ENCODE results near the gene DNAH7. TPM values are rescaled to one million over a fixed set of nuclear protein-coding genes. Genes with fewer than 3 reads are reported as not detected.

The DNAH7 gene
- total and polyA plus RNA-seq, 2 of the 4 experiments (the other 2 are of a cell fraction), result 0.22 to 0.36 TPM

DNA sequence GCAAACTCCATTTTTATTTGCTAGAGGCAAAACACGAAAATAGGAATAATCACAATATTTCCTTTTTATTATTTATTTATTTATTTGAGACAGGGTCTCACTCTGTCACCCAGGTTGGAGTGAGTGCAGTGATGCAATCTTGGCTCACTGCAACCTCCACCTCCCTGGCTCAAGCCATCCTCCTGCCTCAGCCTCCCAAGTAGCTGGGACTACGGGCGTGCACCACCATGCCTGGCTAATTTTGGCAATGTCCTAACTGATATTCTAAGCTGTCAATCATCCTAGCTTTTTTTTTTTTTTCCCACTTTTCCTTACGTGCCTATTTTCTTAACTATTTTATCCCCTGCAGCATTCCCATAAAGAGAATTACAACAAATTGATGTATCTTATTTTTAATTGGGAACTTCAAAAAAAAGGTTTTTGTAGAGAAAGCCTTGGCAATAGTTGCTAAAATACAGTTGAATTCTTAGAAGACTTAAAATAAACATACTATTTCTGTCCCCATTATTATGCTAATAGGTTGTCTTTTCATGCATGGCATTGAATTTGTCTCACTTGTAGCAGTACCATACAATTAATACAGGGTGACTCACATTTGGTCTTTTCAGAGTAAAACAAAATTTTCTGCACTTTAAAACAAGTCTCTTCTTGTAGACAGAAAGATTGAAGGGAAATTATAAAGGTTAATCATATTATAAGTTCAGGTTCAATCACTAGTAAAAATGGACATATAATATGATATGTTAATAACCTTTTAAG is 258.1 kb downstream of the DNAH7 start:
- H3K4ac ChIP-seq (ENCODE audit: low read depth, low read length), result no peak overlapping the region
- H2AFZ ChIP-seq (replicated peaks; ENCODE audit: low read length, poor library complexity), result no peak overlapping the region
- dilution Hi-C loops (cut with HindIII; ENCODE audit: low sequenced_read_pairs, unreplicated experiment), result no loop called here
- no peak overlapping the region for H3K56ac ChIP-seq (ENCODE audit: extremely low read depth, insufficient read depth, low read length)
- H3K4me2 ChIP-seq (ENCODE audit: low read depth, low read length), result no peak overlapping the region
- H2BK15ac ChIP-seq (ENCODE audit: low read depth, low read length), result no peak overlapping the region
- H3K27ac ChIP-seq (ENCODE audit: insufficient read depth, low read length), result no peak overlapping the region
- H3K36me3 ChIP-seq (ENCODE audit: control insufficient read depth, insufficient read depth, low read length), result no peaks in the 10 kb centered on the region
- no peak overlapping the region for H4K5ac ChIP-seq (ENCODE audit: low read depth, low read length)
- no peak overlapping the region for H3K4me3 ChIP-seq (ENCODE audit: insufficient read depth, low read depth, low read length)
- H2BK20ac ChIP-seq (ENCODE audit: low read depth, low read length), result no peak overlapping the region
- H3K27me3 ChIP-seq (ENCODE audit: control insufficient read depth, insufficient read depth, low read length), result no peaks in the 10 kb centered on the region
- no peak overlapping the region for H3K9ac ChIP-seq (ENCODE audit: low read depth, low read length)
- H3K14ac ChIP-seq (replicated peaks; ENCODE audit: low read depth, low read length), result no peak overlapping the region
- no peak overlapping the region for H2AK9ac ChIP-seq (replicated peaks; ENCODE audit: low read depth, low read length, poor library complexity)
- no peaks in the 10 kb centered on the region; the same call in 1 of the 2 replicates for H3K4me1 ChIP-seq (ENCODE audit: control insufficient read depth, insufficient read depth, low read length)
- no peaks in the 10 kb centered on the region for H3K9me3 ChIP-seq (ENCODE audit: control insufficient read depth, insufficient read depth, low read length)
- no peak overlapping the region for H2BK120ac ChIP-seq (ENCODE audit: low read depth, low read length)
- no peak overlapping the region for H4K91ac ChIP-seq (ENCODE audit: insufficient read depth, low read depth, low read length)
- H2AK5ac ChIP-seq (ENCODE audit: low read depth, low read length), result no peak overlapping the region
- no peak overlapping the region for H3K23ac ChIP-seq (ENCODE audit: low read depth, low read length)
- H3K79me1 ChIP-seq (ENCODE audit: low read depth in 1 of 2, low read length in 2 of 2), result no peaks in the 10 kb centered on the region
- ChIA-PET CTCF (no interaction called here), POLR2A (ENCODE audit: unreplicated experiment) (no interaction called here)
- TF ChIP-seq, protein P1, sequence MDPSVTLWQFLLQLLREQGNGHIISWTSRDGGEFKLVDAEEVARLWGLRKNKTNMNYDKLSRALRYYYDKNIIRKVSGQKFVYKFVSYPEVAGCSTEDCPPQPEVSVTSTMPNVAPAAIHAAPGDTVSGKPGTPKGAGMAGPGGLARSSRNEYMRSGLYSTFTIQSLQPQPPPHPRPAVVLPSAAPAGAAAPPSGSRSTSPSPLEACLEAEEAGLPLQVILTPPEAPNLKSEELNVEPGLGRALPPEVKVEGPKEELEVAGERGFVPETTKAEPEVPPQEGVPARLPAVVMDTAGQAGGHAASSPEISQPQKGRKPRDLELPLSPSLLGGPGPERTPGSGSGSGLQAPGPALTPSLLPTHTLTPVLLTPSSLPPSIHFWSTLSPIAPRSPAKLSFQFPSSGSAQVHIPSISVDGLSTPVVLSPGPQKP (IDR thresholded peaks at IDR 0.05; ENCODE audit: borderline replicate concordance, low read depth, low read length), result no peak
- TF ChIP-seq FOS (IDR thresholded peaks at IDR 0.05; ENCODE audit: low read depth, low read length), result no peak
- TF ChIP-seq MXI1 (IDR thresholded peaks at IDR 0.05; ENCODE audit: borderline replicate concordance, low read depth, low read length), result no peak
- TF ChIP-seq RAD21 (IDR thresholded peaks at IDR 0.05; ENCODE audit: low read length), result no peak
- no peak for TF ChIP-seq RCOR1 (IDR thresholded peaks at IDR 0.05; ENCODE audit: insufficient replicate concordance, low read length)
- no peak for TF ChIP-seq SMC3 (IDR thresholded peaks at IDR 0.05; ENCODE audit: low read depth, low read length)
- TF ChIP-seq, protein P2, sequence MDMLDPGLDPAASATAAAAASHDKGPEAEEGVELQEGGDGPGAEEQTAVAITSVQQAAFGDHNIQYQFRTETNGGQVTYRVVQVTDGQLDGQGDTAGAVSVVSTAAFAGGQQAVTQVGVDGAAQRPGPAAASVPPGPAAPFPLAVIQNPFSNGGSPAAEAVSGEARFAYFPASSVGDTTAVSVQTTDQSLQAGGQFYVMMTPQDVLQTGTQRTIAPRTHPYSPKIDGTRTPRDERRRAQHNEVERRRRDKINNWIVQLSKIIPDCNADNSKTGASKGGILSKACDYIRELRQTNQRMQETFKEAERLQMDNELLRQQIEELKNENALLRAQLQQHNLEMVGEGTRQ (IDR thresholded peaks at IDR 0.05; ENCODE audit: low read depth, low read length), result no peak
- DNase-seq, result no peak
- no TSS peak for BruUV-seq (replicated peaks)
- no peak overlapping the region for H2BK5ac ChIP-seq (ENCODE audit: low read depth, low read length, poor library complexity, severe bottlenecking)
- H4K20me1 ChIP-seq (ENCODE audit: insufficient read depth, low read length), result no peaks in the 10 kb centered on the region
- 100% methylated on average over 2 of the region's 4 CpGs; no CpG with 5 or more reads in 1 of the 2 experiments for WGBS, 2 experiments (ENCODE audit: extremely low coverage in 2 of 2, insufficient read length in 1 of 2)
- H4K8ac ChIP-seq (ENCODE audit: low read depth in 2 of 2, low read length in 2 of 2), result no peak overlapping the region
- in situ Hi-C loops (cut with MboI; ENCODE audit: low sequenced_read_pairs), result no loop called here
- H3K18ac ChIP-seq (ENCODE audit: low read depth, low read length), result no peak overlapping the region
- H3K9me1 ChIP-seq (ENCODE audit: insufficient read depth, low read length), result no peaks in the 10 kb centered on the region
- no peak for ATAC-seq (ENCODE audit: low read depth)
- intact Hi-C loops (cut with micrococcal nuclease), result no loop called here

Data from IMR-90 (cell line).